ENCODE measurements around the gene KCNH2. TPM values are rescaled to one million over a fixed set of nuclear protein-coding genes. Genes with fewer than 3 reads are reported as not detected.

KCNH2 gene
- total RNA-seq, 2 donors from 2014 or later = 3.6 to 5.3 TPM

GRCh38 chr7:150919160-150919559 is 59.0 kb downstream of the KCNH2 start:
- no peak for ATAC-seq
- Histone ChIP-seq H3K4me3 (no peak overlapping the region), H3K36me3 (replicated peaks in 1 of 2; ENCODE audit: insufficient read depth in 1 of 2, low read depth in 2 of 2) (no peaks in the 10 kb centered on the region), H3K27ac (no peak overlapping the region), H3K4me1 (no peaks in the 10 kb centered on the region), H3K27me3 (no peaks in the 10 kb centered on the region), H3K9me3 (no peaks in the 10 kb centered on the region)
- DNase-seq = no peak
- TF ChIP-seq CTCF (IDR thresholded peaks at IDR 0.05) = no peak
- TF ChIP-seq POLR2A (IDR thresholded peaks at IDR 0.05) = no peak
- WGBS, 2 donors = 74 to 84% methylated on average over 10 of the region's 10 CpGs
- intact Hi-C loops (cut with DNase I) = no loop called here

- H3K27me3 ChIP-seq = no peaks in the 10 kb centered on the region
- WGBS, 2 donors = 52 to 56% methylated on average over 6 of the region's 6 CpGs
- no peak overlapping the region for H3K27ac ChIP-seq
- no peak for DNase-seq
- H3K4me3 ChIP-seq = no peak overlapping the region
- H3K36me3 ChIP-seq (replicated peaks in 1 of 2; ENCODE audit: insufficient read depth in 1 of 2, low read depth in 2 of 2) = no peaks in the 10 kb centered on the region
- no peaks in the 10 kb centered on the region for H3K4me1 ChIP-seq
- no peaks in the 10 kb centered on the region for H3K9me3 ChIP-seq
- intact Hi-C loops (cut with DNase I) = no loop called here
- ATAC-seq = no peak
- TF ChIP-seq CTCF (IDR thresholded peaks at IDR 0.05) = no peak
- no peak for TF ChIP-seq POLR2A (IDR thresholded peaks at IDR 0.05)
Observed at GRCh38 chr7:150918378-150918777, 59.7 kb downstream of the KCNH2 start.

- no peak for ATAC-seq
- intact Hi-C loops (cut with DNase I) = no loop called here
- no peak for DNase-seq
- H3K27ac ChIP-seq = no peak overlapping the region
- no peaks in the 10 kb centered on the region for H3K9me3 ChIP-seq
- no peak for TF ChIP-seq CTCF (IDR thresholded peaks at IDR 0.05)
- TF ChIP-seq POLR2A (IDR thresholded peaks at IDR 0.05) = no peak
- WGBS, 2 donors = 14 to 39% methylated on average over 7 of the region's 7 CpGs
- no peaks in the 10 kb centered on the region for H3K36me3 ChIP-seq (replicated peaks in 1 of 2; ENCODE audit: insufficient read depth in 1 of 2, low read depth in 2 of 2)
- no peaks in the 10 kb centered on the region for H3K27me3 ChIP-seq
- no peak overlapping the region for H3K4me3 ChIP-seq
- no peaks in the 10 kb centered on the region for H3K4me1 ChIP-seq
Observed at GRCh38 chr7:150917969-150918368, 60.2 kb downstream of the KCNH2 start.

GRCh38 chr7:150916670-150917069 is 61.5 kb downstream of the KCNH2 start:
- TF ChIP-seq CTCF (IDR thresholded peaks at IDR 0.05) = no peak
- Histone ChIP-seq H3K27me3 (no peaks in the 10 kb centered on the region), H3K27ac (no peak overlapping the region), H3K36me3 (replicated peaks in 1 of 2; ENCODE audit: insufficient read depth in 1 of 2, low read depth in 2 of 2) (no peaks in the 10 kb centered on the region), H3K9me3 (no peaks in the 10 kb centered on the region), H3K4me3 (no peak overlapping the region), H3K4me1 (no peaks in the 10 kb centered on the region)
- intact Hi-C loops (cut with DNase I) = no loop called here
- no peak for ATAC-seq
- DNase-seq = no peak
- 72 to 86% methylated on average over 8 to 10 of the region's 10 CpGs for WGBS, 2 donors

- WGBS, 2 donors = 64 to 75% methylated on average over 6 of the region's 6 CpGs
- no peak for TF ChIP-seq POLR2A (IDR thresholded peaks at IDR 0.05)
- no peak for TF ChIP-seq CTCF (IDR thresholded peaks at IDR 0.05)
- no peak overlapping the region for H3K27ac ChIP-seq
- intact Hi-C loops (cut with DNase I) = no loop called here
- no peaks in the 10 kb centered on the region for H3K4me1 ChIP-seq
- ATAC-seq (no peak), DNase-seq (no peak)
- H3K9me3 ChIP-seq = no peaks in the 10 kb centered on the region
- no peak overlapping the region for H3K4me3 ChIP-seq
- no peaks in the 10 kb centered on the region for H3K36me3 ChIP-seq (replicated peaks in 1 of 2; ENCODE audit: insufficient read depth in 1 of 2, low read depth in 2 of 2)
- H3K27me3 ChIP-seq = no peaks in the 10 kb centered on the region
Observed at GRCh38 chr7:150914966-150915365, 63.2 kb downstream of the KCNH2 start.

All from body of pancreas (tissue), 4 donors.